Ovary (tissue), 3 donors: ENCODE data around the gene PKNOX1.

ENCODE experiments used
- EP300 ChIP-seq: sonication (generic); formaldehyde crosslinking; IDR thresholded peaks from one replicate; pipeline ENCODE4 v1.6.1; 2017; ENCODE audit warnings: antibody characterized with exemption
- POLR2A ChIP-seq: fragments of 450-650 bp; IDR thresholded peaks from one replicate; pipeline ENCODE4 v1.6.1; 2017; ENCODE audit warnings: antibody characterized with exemption, mild to moderate bottlenecking, moderate library complexity
- TF ChIP-seq, protein P1 (sequence below), 3 donors: fragments of 450-650 bp in 2 of 3; fragments of 200-600 bp in 1 of 3; IDR thresholded peaks; one replicate each; pipeline versions ENCODE4 v1.5.1 to v1.8.0; 2016 to 2022; ENCODE audit warnings: antibody characterized with exemption in 3 of 3, mild to moderate bottlenecking in 1 of 3
- donor health status: DM: no; HTN: no; CAD: no.

DNA sequence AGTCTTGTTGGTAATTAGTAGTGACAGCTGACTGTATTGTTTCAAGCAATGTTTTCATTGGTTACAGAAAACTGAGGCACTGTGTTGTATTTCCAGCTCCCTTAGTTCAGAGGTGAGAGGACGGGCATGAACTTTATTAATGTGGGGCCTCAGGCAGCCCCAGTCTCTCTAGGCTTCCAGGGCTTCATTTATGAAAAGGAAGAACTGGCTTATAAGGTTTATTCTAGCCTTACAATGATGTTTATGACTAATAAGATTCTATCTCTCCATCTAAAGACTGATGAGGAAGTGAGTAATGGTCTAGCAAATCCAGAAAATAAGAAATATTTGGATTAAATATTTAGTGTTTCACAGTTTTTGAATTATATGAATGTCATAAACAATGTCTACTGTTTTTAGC is 59.7 kb downstream of the PKNOX1 start:
- TF ChIP-seq, protein P1, sequence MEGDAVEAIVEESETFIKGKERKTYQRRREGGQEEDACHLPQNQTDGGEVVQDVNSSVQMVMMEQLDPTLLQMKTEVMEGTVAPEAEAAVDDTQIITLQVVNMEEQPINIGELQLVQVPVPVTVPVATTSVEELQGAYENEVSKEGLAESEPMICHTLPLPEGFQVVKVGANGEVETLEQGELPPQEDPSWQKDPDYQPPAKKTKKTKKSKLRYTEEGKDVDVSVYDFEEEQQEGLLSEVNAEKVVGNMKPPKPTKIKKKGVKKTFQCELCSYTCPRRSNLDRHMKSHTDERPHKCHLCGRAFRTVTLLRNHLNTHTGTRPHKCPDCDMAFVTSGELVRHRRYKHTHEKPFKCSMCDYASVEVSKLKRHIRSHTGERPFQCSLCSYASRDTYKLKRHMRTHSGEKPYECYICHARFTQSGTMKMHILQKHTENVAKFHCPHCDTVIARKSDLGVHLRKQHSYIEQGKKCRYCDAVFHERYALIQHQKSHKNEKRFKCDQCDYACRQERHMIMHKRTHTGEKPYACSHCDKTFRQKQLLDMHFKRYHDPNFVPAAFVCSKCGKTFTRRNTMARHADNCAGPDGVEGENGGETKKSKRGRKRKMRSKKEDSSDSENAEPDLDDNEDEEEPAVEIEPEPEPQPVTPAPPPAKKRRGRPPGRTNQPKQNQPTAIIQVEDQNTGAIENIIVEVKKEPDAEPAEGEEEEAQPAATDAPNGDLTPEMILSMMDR (IDR thresholded peaks at IDR 0.05), result no peak
- TF ChIP-seq POLR2A, result no peak
- no peak for TF ChIP-seq EP300
